ENCODE results near the gene S100A5. TPM values are rescaled to one million over a fixed set of nuclear protein-coding genes. Genes with fewer than 3 reads are reported as not detected.

Gene S100A5
- total and polyA plus RNA-seq, 7 donors = not detected

DNA sequence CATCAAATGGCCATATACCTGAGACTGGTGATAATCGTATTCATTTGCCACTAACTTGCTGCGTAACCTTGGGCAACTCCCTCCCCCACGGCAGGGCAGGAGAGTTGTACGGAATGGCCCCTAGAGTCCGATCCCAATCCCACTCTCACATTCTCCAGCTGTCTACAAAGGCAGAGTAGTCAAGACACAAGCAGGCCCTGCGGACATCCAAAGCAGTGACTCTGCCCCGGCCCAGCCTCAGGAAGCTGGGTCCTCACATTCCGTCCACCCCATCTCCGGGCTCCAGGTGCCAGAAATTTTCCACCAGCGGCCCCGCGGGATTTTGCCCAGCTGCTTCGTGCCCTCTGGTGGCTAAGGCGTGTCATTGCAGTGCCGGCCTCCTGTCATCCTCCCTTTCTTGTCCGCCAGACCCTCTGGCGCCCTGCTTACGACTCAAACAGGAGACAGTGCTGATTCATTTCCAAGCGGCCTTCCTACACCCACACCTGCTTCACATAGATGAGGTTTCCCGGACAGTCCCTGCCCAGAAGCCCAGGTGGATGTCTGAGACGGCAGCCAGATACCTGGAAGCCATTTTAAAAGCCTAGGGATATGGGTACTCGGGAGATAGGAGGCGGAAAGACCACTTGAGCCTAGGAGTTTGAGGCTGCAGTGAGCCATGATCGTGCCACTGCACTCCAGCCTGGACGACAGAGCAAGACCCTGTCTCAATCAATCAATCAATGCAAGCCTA is 27.8 kb upstream of the S100A5 start:
- no peaks in the 10 kb centered on the region for H3K27me3 ChIP-seq (ENCODE audit: insufficient read depth in 3 of 3, low read length in 2 of 3)
- ATAC-seq (peak; percentile 35 to 55 (median 44)), DNase-seq (peak; percentile 91 to 95)
- H3K4me1 ChIP-seq = peaks cover 46% of the 10 kb centered on the region
- peak overlapping the region; percentile 65 for H3K27ac ChIP-seq
- H3K9me3 ChIP-seq = no peaks in the 10 kb centered on the region
- peak overlapping the region; percentile 52 for H3K4me3 ChIP-seq
- no peaks in the 10 kb centered on the region for H3K36me3 ChIP-seq (ENCODE audit: insufficient read depth in 1 of 2, low read depth in 1 of 2)
- intact Hi-C loops (cut with DNase I) = loop anchor here (1.0 to 5.0 kb wide), 4 partner anchors 35 to 216 kb away; no protein-coding TSS in a partner anchor
- 6 to 15% (median 8%) methylated on average over 25 of the region's 25 CpGs for WGBS, 3 donors
- TF ChIP-seq, protein P1, sequence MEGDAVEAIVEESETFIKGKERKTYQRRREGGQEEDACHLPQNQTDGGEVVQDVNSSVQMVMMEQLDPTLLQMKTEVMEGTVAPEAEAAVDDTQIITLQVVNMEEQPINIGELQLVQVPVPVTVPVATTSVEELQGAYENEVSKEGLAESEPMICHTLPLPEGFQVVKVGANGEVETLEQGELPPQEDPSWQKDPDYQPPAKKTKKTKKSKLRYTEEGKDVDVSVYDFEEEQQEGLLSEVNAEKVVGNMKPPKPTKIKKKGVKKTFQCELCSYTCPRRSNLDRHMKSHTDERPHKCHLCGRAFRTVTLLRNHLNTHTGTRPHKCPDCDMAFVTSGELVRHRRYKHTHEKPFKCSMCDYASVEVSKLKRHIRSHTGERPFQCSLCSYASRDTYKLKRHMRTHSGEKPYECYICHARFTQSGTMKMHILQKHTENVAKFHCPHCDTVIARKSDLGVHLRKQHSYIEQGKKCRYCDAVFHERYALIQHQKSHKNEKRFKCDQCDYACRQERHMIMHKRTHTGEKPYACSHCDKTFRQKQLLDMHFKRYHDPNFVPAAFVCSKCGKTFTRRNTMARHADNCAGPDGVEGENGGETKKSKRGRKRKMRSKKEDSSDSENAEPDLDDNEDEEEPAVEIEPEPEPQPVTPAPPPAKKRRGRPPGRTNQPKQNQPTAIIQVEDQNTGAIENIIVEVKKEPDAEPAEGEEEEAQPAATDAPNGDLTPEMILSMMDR (IDR thresholded peaks at IDR 0.05) = peak; percentile 99

DNA sequence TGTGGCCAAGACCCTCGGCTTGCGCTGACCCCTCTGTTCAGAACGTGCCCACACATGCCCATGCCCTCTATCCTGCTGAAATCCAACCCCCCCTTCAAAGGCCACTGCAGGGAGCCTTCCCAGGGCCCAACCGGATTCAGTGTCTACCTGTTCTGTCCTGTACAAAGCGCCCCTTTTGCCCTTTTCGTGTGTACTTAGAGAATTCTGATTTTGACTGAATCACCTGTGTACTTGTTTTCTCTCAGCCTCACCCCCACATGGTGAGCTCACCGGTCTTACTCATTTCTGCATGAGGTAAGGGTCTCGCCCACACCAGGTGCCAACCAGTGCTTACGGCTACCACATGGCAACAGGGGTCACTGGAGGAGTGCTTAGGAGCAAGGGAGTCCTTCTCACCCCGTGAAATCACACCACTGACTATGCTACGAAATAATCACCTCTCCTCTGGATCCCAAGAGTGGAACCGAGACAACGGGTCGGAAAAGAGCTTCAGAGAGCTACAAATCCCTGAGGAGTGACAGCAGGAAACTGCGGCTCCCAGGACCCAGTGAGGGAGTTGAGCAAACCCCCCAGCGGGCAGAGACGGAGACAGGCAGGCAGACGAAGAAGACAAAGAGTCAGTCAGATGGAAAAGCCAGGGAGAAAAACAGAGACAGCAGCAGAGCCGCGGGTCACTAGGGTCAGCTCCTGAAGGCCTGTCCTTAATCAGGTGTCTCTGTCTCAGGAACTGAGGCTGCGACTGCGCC is 27.1 kb upstream of the S100A5 start:
- intact Hi-C loops (cut with DNase I) = loop anchor here (1.0 to 5.0 kb wide), 5 partner anchors 34 to 215 kb away; no protein-coding TSS in a partner anchor
- Histone ChIP-seq H3K4me3 (peak overlapping the region; percentile 52), H3K27ac (peak overlapping the region; percentile 65), H3K36me3 (ENCODE audit: insufficient read depth in 1 of 2, low read depth in 1 of 2) (no peaks in the 10 kb centered on the region), H3K27me3 (ENCODE audit: insufficient read depth in 3 of 3, low read length in 2 of 3) (no peaks in the 10 kb centered on the region), H3K9me3 (no peaks in the 10 kb centered on the region), H3K4me1 (peaks cover 43% of the 10 kb centered on the region)
- WGBS, 3 donors = 64 to 78% (median 68%) methylated on average over 22 of the region's 22 CpGs
- no peak for ATAC-seq
- DNase-seq = no peak
- TF ChIP-seq, protein P1 (IDR thresholded peaks at IDR 0.05) = no peak

DNA sequence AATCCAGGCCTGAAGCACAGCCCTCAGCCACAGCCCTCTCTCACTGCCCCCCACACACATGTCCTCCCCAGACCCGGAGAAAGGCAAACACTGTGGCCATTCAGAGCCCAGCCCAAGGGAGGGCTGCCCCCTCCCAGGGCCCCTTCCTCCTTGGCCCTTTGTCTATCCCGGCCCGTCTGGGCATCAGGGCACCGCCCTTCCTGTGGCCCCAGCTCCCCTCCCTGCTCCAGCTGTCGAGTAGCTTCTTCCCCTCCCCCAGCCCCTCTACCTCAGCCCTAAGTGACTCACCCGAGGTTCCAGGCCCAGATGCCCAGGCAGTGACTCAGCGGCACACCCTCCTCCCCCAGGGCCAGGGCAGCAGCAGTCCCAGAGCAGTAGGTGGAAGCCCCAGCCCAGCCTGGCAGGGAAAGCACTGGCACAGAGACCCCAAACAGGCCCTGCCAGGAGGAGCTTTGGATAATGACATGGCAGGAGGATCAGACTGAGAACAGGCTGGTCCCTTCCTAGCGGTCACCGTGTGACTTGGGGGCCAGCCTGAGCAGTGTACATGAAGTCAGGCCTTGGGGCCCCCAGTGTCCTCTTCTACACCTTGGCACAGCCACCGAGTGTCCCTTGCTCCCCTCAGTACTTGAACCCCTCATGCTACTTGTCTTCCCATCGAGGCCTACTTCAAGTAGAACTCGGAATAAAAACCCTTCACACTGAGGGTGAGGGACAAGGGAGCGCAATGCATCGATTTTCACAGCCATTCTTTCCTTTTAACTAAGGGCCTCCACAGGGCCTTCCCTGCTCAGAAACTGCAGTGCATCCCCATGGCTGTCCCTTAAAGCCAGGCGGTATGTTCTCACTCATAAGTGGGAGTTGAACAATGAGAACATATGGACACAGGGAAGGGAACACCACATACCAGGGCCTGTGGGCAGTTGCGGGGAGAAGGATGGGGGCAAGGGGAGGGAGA is 26.0 kb upstream of the S100A5 start:
- no peaks in the 10 kb centered on the region for H3K27me3 ChIP-seq (ENCODE audit: insufficient read depth in 3 of 3, low read length in 2 of 3)
- no peak overlapping the region for H3K4me3 ChIP-seq
- peak; percentile 96 to 98 for DNase-seq
- intact Hi-C loops (cut with DNase I) = loop anchor here (2.0 to 5.0 kb wide), 2 partner anchors 56 to 214 kb away; no protein-coding TSS in a partner anchor
- H3K36me3 ChIP-seq (ENCODE audit: insufficient read depth in 1 of 2, low read depth in 1 of 2) = no peaks in the 10 kb centered on the region
- no peaks in the 10 kb centered on the region for H3K9me3 ChIP-seq
- 29 to 32% (median 30%) methylated on average over 16 of the region's 16 CpGs for WGBS, 3 donors
- peaks cover 32% of the 10 kb centered on the region for H3K4me1 ChIP-seq
- peak overlapping the region; percentile 88 for H3K27ac ChIP-seq
- ATAC-seq = peak; percentile 93 to 95 (median 94)
- TF ChIP-seq, protein P1 (IDR thresholded peaks at IDR 0.05) = no peak

Data from psoas muscle (tissue), 8 donors.